Measurements from ENCODE around the gene ATAD3C. TPM values are rescaled to one million over a fixed set of nuclear protein-coding genes. Genes with fewer than 3 reads are reported as not detected.

Gene ATAD3C
- total RNA-seq, 1 experiment from 2014 or later, result 10.6 TPM

DNA sequence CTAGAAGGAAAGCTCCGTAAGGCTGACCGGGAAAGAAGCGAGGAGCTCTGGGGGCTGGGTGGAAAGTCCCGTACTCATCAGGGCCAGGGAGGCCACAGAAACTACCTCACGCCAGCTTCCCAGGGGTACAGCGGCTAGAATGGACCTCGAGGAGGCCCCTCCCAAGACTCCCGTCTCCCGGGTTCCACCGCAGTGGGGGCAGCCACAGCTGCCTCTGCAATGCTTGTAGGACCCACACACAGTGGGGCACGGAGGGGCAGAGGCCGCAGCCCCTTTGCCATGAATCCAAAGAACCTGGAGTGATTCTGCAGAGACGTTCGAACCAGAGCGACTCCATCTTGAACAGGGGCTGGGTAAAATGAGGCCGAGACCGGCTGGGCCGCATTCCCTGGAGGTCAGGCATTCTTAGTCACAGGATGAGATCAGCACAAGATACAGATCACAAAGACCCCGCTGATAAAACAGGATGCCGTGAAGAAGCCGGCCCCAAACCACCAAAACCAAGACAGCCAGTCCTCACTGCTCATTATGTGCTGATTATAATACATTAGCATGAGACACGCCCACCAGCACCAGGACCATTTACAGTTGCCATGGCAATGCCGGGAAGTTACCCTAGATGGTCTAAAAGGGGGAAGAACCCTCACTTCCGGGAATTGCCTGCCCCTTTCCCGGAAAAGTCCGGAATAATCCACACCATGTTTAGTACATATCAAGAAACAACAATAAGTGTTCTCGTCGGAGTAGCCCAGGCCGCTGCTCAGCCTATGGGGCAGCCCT, 26.8 kb upstream of the ATAD3C start:
- peak overlapping the region; percentile 65 for H3K27ac ChIP-seq (ENCODE audit: low read length)
- no peak for TF ChIP-seq TCF7L2 (IDR thresholded peaks at IDR 0.05; ENCODE audit: low read depth, low read length)
- TF ChIP-seq, protein P1, sequence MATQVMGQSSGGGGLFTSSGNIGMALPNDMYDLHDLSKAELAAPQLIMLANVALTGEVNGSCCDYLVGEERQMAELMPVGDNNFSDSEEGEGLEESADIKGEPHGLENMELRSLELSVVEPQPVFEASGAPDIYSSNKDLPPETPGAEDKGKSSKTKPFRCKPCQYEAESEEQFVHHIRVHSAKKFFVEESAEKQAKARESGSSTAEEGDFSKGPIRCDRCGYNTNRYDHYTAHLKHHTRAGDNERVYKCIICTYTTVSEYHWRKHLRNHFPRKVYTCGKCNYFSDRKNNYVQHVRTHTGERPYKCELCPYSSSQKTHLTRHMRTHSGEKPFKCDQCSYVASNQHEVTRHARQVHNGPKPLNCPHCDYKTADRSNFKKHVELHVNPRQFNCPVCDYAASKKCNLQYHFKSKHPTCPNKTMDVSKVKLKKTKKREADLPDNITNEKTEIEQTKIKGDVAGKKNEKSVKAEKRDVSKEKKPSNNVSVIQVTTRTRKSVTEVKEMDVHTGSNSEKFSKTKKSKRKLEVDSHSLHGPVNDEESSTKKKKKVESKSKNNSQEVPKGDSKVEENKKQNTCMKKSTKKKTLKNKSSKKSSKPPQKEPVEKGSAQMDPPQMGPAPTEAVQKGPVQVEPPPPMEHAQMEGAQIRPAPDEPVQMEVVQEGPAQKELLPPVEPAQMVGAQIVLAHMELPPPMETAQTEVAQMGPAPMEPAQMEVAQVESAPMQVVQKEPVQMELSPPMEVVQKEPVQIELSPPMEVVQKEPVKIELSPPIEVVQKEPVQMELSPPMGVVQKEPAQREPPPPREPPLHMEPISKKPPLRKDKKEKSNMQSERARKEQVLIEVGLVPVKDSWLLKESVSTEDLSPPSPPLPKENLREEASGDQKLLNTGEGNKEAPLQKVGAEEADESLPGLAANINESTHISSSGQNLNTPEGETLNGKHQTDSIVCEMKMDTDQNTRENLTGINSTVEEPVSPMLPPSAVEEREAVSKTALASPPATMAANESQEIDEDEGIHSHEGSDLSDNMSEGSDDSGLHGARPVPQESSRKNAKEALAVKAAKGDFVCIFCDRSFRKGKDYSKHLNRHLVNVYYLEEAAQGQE (IDR thresholded peaks at IDR 0.05; ENCODE audit: insufficient read depth in 1 of 2, low read depth in 2 of 2, low read length in 1 of 2), result no peak
- no peaks in the 10 kb centered on the region for H3K36me3 ChIP-seq (ENCODE audit: control insufficient read depth, insufficient read depth, low read length)
- ChIA-PET POLR2A (no interaction called here), CTCF (no interaction called here)
- in situ Hi-C loops (cut with HindIII; ENCODE audit: low pct_unique_long_range_greater_than_20kb, low sequenced_read_pairs), result no loop called here
- H3K27me3 ChIP-seq (ENCODE audit: control insufficient read depth, insufficient read depth, low read length), result no peaks in the 10 kb centered on the region
- intact Hi-C loops (cut with micrococcal nuclease; ENCODE audit: unreplicated experiment), result no loop called here
- no peak for ATAC-seq
- no peaks in the 10 kb centered on the region for H3K9me3 ChIP-seq (ENCODE audit: control insufficient read depth, insufficient read depth, low read depth, low read length)
- no peak overlapping the region for H3K4me3 ChIP-seq (ENCODE audit: low read depth in 2 of 2, low read length in 2 of 2)
- H3K4me1 ChIP-seq (ENCODE audit: control insufficient read depth, insufficient read depth, low read length), result peaks cover 27% of the 10 kb centered on the region
- no TSS peak for BruUV-seq (replicated peaks)
- DNase-seq (ENCODE audit: low read depth, low spot score), result no peak

GRCh38 chr1:1423245-1423597, 26.3 kb upstream of the ATAD3C start:
- POLR2A ChIA-PET, result no interaction called here
- in situ Hi-C loops (cut with HindIII; ENCODE audit: low pct_unique_long_range_greater_than_20kb, low sequenced_read_pairs), result no loop called here

DNA sequence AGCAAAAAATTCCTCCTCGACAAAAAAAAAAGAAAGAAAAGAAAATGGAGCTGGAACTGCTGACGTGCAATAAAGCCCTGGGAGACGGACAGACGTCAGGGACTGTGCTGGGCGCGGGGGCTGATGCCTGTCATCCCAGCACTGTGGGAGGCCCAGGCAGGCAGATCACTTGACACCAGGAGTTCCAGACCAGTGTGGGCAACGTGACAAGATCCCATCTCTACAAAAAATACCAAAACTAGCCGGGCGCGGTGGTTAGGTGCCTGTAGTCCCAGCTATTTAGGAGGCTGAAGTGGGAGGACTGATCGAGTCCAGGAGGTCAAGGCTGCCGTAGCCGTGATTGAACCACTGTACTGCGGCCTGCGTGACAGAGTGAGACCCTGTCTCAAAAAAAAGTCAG, 24.8 kb upstream of the ATAD3C start:
- ChIA-PET POLR2A (no interaction called here), CTCF (no interaction called here)
- no peaks in the 10 kb centered on the region for H3K27me3 ChIP-seq (ENCODE audit: control insufficient read depth, insufficient read depth, low read length)
- no peaks in the 10 kb centered on the region for H3K36me3 ChIP-seq (ENCODE audit: control insufficient read depth, insufficient read depth, low read length)
- BruUV-seq (replicated peaks), result no TSS peak
- ATAC-seq (no peak), DNase-seq (ENCODE audit: low read depth, low spot score) (no peak)
- in situ Hi-C loops (cut with HindIII; ENCODE audit: low pct_unique_long_range_greater_than_20kb, low sequenced_read_pairs) (no loop called here), intact Hi-C loops (cut with micrococcal nuclease; ENCODE audit: unreplicated experiment) (no loop called here)
- H3K4me3 ChIP-seq (ENCODE audit: low read depth in 2 of 2, low read length in 2 of 2), result no peak overlapping the region
- H3K27ac ChIP-seq (ENCODE audit: low read length), result peak overlapping the region; percentile 30; the same call in 1 of the 2 replicates
- TF ChIP-seq SIN3A (IDR thresholded peaks at IDR 0.05; ENCODE audit: borderline replicate concordance, insufficient read depth, low read depth, low read length) (no peak), TCF7L2 (IDR thresholded peaks at IDR 0.05; ENCODE audit: low read depth, low read length) (no peak), POLR2AphosphoS5 (IDR thresholded peaks at IDR 0.05; ENCODE audit: low read depth, low read length) (no peak)
- TF ChIP-seq, protein P1 (IDR thresholded peaks at IDR 0.05; ENCODE audit: insufficient read depth in 1 of 2, low read depth in 2 of 2, low read length in 1 of 2), result no peak
- TF ChIP-seq, protein P2, sequence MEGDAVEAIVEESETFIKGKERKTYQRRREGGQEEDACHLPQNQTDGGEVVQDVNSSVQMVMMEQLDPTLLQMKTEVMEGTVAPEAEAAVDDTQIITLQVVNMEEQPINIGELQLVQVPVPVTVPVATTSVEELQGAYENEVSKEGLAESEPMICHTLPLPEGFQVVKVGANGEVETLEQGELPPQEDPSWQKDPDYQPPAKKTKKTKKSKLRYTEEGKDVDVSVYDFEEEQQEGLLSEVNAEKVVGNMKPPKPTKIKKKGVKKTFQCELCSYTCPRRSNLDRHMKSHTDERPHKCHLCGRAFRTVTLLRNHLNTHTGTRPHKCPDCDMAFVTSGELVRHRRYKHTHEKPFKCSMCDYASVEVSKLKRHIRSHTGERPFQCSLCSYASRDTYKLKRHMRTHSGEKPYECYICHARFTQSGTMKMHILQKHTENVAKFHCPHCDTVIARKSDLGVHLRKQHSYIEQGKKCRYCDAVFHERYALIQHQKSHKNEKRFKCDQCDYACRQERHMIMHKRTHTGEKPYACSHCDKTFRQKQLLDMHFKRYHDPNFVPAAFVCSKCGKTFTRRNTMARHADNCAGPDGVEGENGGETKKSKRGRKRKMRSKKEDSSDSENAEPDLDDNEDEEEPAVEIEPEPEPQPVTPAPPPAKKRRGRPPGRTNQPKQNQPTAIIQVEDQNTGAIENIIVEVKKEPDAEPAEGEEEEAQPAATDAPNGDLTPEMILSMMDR (IDR thresholded peaks at IDR 0.05), result no peak
- H3K9me3 ChIP-seq (ENCODE audit: control insufficient read depth, insufficient read depth, low read depth, low read length), result no peaks in the 10 kb centered on the region
- H3K4me1 ChIP-seq (ENCODE audit: control insufficient read depth, insufficient read depth, low read length), result peaks cover 41% of the 10 kb centered on the region

More at GRCh38 chr1:1423245-1423597, 26.3 kb upstream of the ATAD3C start:
- Histone ChIP-seq H3K4me3 (ENCODE audit: low read depth in 2 of 2, low read length in 2 of 2) (no peak overlapping the region), H3K36me3 (ENCODE audit: control insufficient read depth, insufficient read depth, low read length) (no peaks in the 10 kb centered on the region), H3K27ac (ENCODE audit: low read length) (no peak overlapping the region), H3K27me3 (ENCODE audit: control insufficient read depth, insufficient read depth, low read length) (no peaks in the 10 kb centered on the region), H3K9me3 (ENCODE audit: control insufficient read depth, insufficient read depth, low read depth, low read length) (no peaks in the 10 kb centered on the region), H3K4me1 (ENCODE audit: control insufficient read depth, insufficient read depth, low read length) (peaks cover 29% of the 10 kb centered on the region)
- ATAC-seq (no peak), DNase-seq (ENCODE audit: low read depth, low spot score) (no peak)
- intact Hi-C loops (cut with micrococcal nuclease; ENCODE audit: unreplicated experiment), result no loop called here
- CTCF ChIA-PET, result no interaction called here
- BruUV-seq (replicated peaks), result no TSS peak
- TF ChIP-seq POLR2AphosphoS5 (IDR thresholded peaks at IDR 0.05; ENCODE audit: low read depth, low read length), result no peak

Measured in Panc1 (cell line).